Heart left ventricle (tissue), 16 donors: ENCODE data around the gene TBC1D4. TPM values are rescaled to one million over a fixed set of nuclear protein-coding genes. Genes with fewer than 3 reads are reported as not detected.

Source experiments
- ATAC-seq, 4 donors: fragments of 200-7000 bp; cut with Tn5 transposase; one replicate each; pipeline ENCODE4 v1.9.1; 2020 to 2022; ENCODE audit warnings: moderate library complexity in 4 of 4, mild to moderate bottlenecking in 3 of 4, moderate number of reproducible peaks in 1 of 4
- DNase-seq, 5 donors: peaks; one replicate each; pipeline ENCODE4 v3.0.0-alpha.2; 2020
- H3K27ac ChIP-seq, 12 donors: fragments of 200-600 bp; sonication (generic) in 4 of 12; one replicate each; pipeline versions ENCODE4 v1.5.0 to v1.8.0; 2016 to 2022; ENCODE audit warnings: mild to moderate bottlenecking in 2 of 12
- H3K27me3 ChIP-seq, 9 donors: fragments of 200-600 bp; sonication (generic) in 2 of 9; one replicate each; pipeline versions ENCODE4 v1.5.1 to v1.8.0; 2016 to 2022; ENCODE audit warnings: mild to moderate bottlenecking in 3 of 9
- H3K36me3 ChIP-seq, 9 donors: fragments of 200-600 bp; sonication (generic) in 2 of 9; one replicate each; pipeline versions ENCODE4 v1.5.0 to v1.8.0; 2018 to 2022; ENCODE audit warnings: mild to moderate bottlenecking in 2 of 9
- H3K4me1 ChIP-seq, 12 donors: fragments of 200-600 bp; sonication (generic) in 4 of 12; one replicate each; pipeline versions ENCODE4 v1.5.0 to v1.8.0; 2016 to 2022; ENCODE audit warnings: mild to moderate bottlenecking in 3 of 12
- H3K4me3 ChIP-seq, 12 donors: fragments of 200-600 bp; sonication (generic) in 4 of 12; one replicate each; pipeline versions ENCODE4 v1.5.0 to v1.8.0; 2017 to 2022; ENCODE audit warnings: mild to moderate bottlenecking in 9 of 12, moderate library complexity in 4 of 12
- H3K9me3 ChIP-seq, 12 donors: fragments of 200-600 bp; sonication (generic) in 4 of 12; one replicate each; pipeline versions ENCODE4 v1.5.0 to v1.8.0; 2016 to 2022; ENCODE audit warnings: mild to moderate bottlenecking in 1 of 12
- POLR2A ChIP-seq, 2 donors: fragments of 450-650 bp; IDR thresholded peaks; one replicate each; pipeline ENCODE4 v1.6.1; 2017; ENCODE audit warnings: antibody characterized with exemption in 2 of 2, mild to moderate bottlenecking in 2 of 2, moderate library complexity in 2 of 2
- WGBS, 4 donors: extraction: QIAGEN DNeasy Blood & Tissue Kit in 2 of 4; methylation state at CpG; one replicate each; pipeline versions ENCODE4 v1.1.5 to v1.1.7; 2013 to 2018; 5-methylcytosine and 5-hydroxymethylcytosine counted together
- intact Hi-C, 10 donors: fragments of 100-400 bp; cut with DNase I; formaldehyde crosslinking; loops; one replicate each; pipeline versions ENCODE4 v1.11.1 to v1.14.2; 2022
- polyA plus RNA-seq, 2 donors: library from polyadenylated mRNA; stranded (reverse); fragments of 200-250 nt; gene quantifications; one replicate each; pipeline ENCODE4 v1.2.3, GENCODE V29; 2013
- total RNA-seq, 9 donors: library from RNA; depleted of rRNA in 2 of 9; stranded (reverse); fragments of >200 nt in 2 of 9; fragmentation: NEBNext Ultra II Directional in 3 of 9; extraction: Animal tissue kit (Norgen Biotek cat#: 25700) in 3 of 9; gene quantifications; one replicate each; pipeline versions ENCODE4 v1.1.0 to v1.2.4, GENCODE V29; 2016 to 2023
- TF ChIP-seq, protein P1 (sequence below), 12 donors: fragments of 200-600 bp; sonication (generic) in 4 of 12; IDR thresholded peaks; one replicate each; pipeline versions ENCODE4 v1.5.0 to v1.8.0; 2018 to 2022; ENCODE audit warnings: antibody characterized with exemption in 12 of 12, mild to moderate bottlenecking in 5 of 12
- donor health status: ischemic (EF 13 %, LVEDD 7.1; RV severe dilation, severe dysfunction).
- donor health status: healthy with polysubstance abuse.
- donor health status: DM: no; HTN: yes; CAD: no.
- donor health status: DM: no; HTN: no; CAD: no.
- donor health status: ischemic (EF 25% LVEDD 6.9; RV normal size, moderate dysfunction).
- donor health status: ischemic (EF 25% LVEDD 5.7; RV mildly dilated, moderate dysfunction).
- donor health status: healthy.
- donor health status: DM: yes; HTN: yes; CAD: no.
- donor health status: ischemic (EF 35%, LVEDD 5.7; RV mildly dilated, moderate dysfunction).
- donor health status: nonischemic (EF 11% LVEDD 7.7; RV severe dilation, severe dysfunction).
- donor health status: DM: yes; HTN: yes; CAD: no.
- donor health status: PGD.
- donor health status: ischemic (EF 29% LVEDD 5.4; RV normal size, mild dysfunction).
- donor health status: nonischemic (EF 23%, LVEDD 6.1; RV moderate dilation, normal function).

TBC1D4 gene
- total and polyA plus RNA-seq, 11 donors, result 26.8 to 158 (median 81.6) TPM

DNA sequence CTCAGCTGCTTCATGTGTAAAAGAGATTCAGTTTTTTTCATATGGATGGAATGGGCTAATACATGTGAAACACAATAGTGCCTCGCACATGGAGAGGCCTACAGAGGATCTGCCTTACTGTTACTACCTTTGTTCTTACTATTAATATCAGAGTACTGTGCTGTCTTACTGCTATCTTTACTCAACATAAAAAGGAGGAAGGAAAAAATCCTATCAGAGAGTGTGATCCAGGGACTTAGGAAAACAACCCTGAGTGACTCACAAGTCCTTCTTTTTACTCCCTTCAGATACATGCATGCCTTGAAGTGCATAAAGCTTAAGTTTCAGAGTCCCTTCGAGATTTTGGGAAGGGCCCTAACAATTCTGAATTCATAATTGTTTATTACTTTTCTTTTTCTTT is 136.8 kb downstream of the TBC1D4 start:
- no peaks in the 10 kb centered on the region for H3K27me3 ChIP-seq
- TF ChIP-seq, protein P1, sequence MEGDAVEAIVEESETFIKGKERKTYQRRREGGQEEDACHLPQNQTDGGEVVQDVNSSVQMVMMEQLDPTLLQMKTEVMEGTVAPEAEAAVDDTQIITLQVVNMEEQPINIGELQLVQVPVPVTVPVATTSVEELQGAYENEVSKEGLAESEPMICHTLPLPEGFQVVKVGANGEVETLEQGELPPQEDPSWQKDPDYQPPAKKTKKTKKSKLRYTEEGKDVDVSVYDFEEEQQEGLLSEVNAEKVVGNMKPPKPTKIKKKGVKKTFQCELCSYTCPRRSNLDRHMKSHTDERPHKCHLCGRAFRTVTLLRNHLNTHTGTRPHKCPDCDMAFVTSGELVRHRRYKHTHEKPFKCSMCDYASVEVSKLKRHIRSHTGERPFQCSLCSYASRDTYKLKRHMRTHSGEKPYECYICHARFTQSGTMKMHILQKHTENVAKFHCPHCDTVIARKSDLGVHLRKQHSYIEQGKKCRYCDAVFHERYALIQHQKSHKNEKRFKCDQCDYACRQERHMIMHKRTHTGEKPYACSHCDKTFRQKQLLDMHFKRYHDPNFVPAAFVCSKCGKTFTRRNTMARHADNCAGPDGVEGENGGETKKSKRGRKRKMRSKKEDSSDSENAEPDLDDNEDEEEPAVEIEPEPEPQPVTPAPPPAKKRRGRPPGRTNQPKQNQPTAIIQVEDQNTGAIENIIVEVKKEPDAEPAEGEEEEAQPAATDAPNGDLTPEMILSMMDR (IDR thresholded peaks at IDR 0.05), result no peak
- TF ChIP-seq POLR2A (IDR thresholded peaks at IDR 0.05), result no peak
- H3K27ac ChIP-seq, result peak overlapping the region in 1 of 12 donors; percentile 3
- ATAC-seq (no peak), DNase-seq (no peak)
- no peak overlapping the region for H3K4me3 ChIP-seq
- H3K9me3 ChIP-seq, result no peaks in the 10 kb centered on the region
- intact Hi-C loops, result no loop called here
- WGBS, 4 donors, result 76 to 87% (median 79%) methylated on average over 2 of the region's 2 CpGs
- peaks cover 0 to 7% (median 0%) of the 10 kb centered on the region in 12 donors for H3K4me1 ChIP-seq
- H3K36me3 ChIP-seq, result peaks cover 0 to 74% (median 34%) of the 10 kb centered on the region in 9 donors

DNA sequence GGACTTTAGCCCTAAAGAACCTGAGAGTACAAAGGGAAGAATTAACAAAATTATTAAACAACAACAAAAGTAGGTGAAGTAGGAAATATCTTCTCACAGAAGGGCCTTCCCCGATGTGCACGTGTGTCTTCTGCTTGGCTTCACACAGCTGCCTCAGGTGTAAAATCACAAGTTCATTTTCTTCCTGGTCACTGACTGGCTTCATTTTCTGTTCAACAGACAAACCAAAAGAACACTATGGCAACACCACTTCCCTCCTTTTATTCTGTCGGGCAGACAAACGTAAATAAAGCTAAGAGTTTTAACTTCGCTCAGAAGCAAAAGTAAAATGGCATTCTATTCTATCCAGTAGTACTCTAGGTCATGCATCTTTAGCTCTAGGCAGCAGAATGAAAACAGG is 140.9 kb downstream of the TBC1D4 start:
- WGBS, 4 donors, result 92 to 96% (median 94%) methylated on average over 5 of the region's 5 CpGs
- Histone ChIP-seq H3K27me3 (no peaks in the 10 kb centered on the region), H3K4me3 (no peak overlapping the region), H3K4me1 (peaks cover 0 to 7% (median 0%) of the 10 kb centered on the region in 12 donors), H3K9me3 (no peaks in the 10 kb centered on the region), H3K36me3 (peaks cover 0 to 90% (median 33%) of the 10 kb centered on the region in 9 donors), H3K27ac (no peak overlapping the region)
- ATAC-seq (no peak), DNase-seq (no peak)
- TF ChIP-seq, protein P1 (IDR thresholded peaks at IDR 0.05), result no peak
- TF ChIP-seq POLR2A (IDR thresholded peaks at IDR 0.05), result no peak
- intact Hi-C loops, result no loop called here

DNA sequence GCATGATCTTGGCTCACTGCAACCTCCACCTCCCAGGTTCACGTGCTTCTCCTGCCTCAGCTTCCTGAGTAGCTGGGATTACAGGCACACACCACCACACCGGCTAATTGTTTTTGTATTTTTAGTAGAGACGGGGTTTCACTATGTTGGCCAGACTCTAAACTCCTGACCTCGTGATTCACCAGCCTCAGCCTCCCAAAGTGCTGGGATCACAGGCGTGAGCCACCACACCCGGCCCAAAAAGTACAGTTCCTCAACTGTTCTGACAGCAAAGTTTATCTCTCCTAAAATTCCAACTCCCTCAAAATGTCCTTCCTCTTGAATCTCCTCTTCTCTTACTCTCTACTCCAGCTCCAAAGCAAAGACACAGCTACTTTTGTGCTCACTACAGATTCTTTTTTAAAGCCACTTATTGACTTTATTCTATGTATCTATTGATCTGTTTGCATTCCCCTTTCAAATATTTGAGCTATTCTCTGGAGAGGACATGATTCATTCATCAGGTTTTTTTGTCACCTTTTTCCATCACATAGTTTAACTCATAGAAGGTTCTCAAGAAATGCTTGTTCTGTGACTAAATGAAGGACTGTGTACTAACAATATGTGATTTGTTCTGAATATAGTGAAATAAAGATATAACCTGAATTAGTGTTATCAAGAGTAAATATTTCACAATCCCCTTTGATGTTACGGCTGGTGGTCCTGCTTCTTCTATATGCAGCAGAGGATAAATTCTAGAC is 142.2 kb downstream of the TBC1D4 start:
- no peak for ATAC-seq
- H3K27me3 ChIP-seq, result no peaks in the 10 kb centered on the region
- H3K9me3 ChIP-seq, result no peaks in the 10 kb centered on the region
- H3K36me3 ChIP-seq, result peaks cover 0 to 93% (median 44%) of the 10 kb centered on the region in 9 donors
- TF ChIP-seq POLR2A (IDR thresholded peaks at IDR 0.05), result no peak
- TF ChIP-seq, protein P1 (IDR thresholded peaks at IDR 0.05), result no peak
- intact Hi-C loops, result no loop called here
- H3K4me3 ChIP-seq, result no peak overlapping the region
- no peaks in the 10 kb centered on the region for H3K4me1 ChIP-seq
- 86 to 97% (median 97%) methylated on average over 7 of the region's 7 CpGs for WGBS, 4 donors
- no peak overlapping the region for H3K27ac ChIP-seq
- DNase-seq, result no peak

DNA sequence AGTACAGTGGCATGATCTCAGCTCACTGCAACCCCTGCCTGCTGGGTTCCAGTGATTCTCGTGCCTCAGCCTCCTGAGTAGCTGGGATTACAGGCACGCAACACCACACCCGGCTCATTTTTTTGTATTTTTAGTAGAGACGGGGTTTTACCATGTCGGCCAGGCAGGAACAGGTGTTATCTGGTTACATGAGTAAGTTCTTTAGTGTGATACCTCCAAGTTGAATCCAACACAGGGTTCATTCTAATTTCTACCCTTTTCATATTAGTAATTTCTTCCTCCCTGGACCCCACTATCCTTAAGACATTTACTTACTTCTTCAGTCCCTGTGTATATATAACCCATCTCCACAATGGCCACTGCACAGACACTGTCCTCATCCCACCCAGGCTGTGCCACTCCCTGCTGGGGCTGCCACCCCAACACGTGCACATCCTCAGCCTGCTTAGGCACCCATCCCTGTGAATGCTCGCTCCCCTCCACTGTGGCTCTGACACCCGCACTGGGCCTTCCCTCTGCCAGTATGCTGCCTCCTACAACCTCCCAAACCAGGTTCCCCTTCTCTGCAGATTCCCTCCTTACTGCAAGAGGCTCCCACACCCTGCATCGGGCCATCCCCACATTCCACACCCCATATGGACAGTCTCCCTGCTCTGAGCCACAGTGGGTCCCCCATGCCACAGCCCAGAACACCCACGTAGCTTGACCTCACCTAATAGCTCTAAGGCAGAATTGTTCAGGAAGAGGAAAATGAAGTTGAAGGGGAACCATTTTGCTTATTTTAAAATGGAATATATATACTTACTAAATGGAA is 147.1 kb downstream of the TBC1D4 start:
- intact Hi-C loops, result no loop called here
- no peak for ATAC-seq

More for the DNA sequence above, 147.1 kb downstream of the TBC1D4 start:
- Histone ChIP-seq H3K4me1 (peaks cover 0 to 18% (median 2%) of the 10 kb centered on the region in 12 donors), H3K9me3 (no peaks in the 10 kb centered on the region), H3K36me3 (peaks cover 0 to 78% (median 26%) of the 10 kb centered on the region in 9 donors), H3K4me3 (no peak overlapping the region), H3K27me3 (no peaks in the 10 kb centered on the region), H3K27ac (no peak overlapping the region)
- WGBS, 4 donors, result 82 to 94% (median 88%) methylated on average over 10 of the region's 10 CpGs
- no peak for DNase-seq
- no peak for TF ChIP-seq POLR2A (IDR thresholded peaks at IDR 0.05)
- TF ChIP-seq, protein P1 (IDR thresholded peaks at IDR 0.05), result no peak
